ENCODE data around the gene RPAP2. TPM values are rescaled to one million over a fixed set of nuclear protein-coding genes. Genes with fewer than 3 reads are reported as not detected.
"Not testable (repeated sequence)": the region's sequence is repeated elsewhere in the genome, so short reads cannot be mapped to it uniquely, and the experiment has no call there.

Gene RPAP2
- total RNA-seq, 1 donor from 2014 or later: 20.3 TPM

DNA sequence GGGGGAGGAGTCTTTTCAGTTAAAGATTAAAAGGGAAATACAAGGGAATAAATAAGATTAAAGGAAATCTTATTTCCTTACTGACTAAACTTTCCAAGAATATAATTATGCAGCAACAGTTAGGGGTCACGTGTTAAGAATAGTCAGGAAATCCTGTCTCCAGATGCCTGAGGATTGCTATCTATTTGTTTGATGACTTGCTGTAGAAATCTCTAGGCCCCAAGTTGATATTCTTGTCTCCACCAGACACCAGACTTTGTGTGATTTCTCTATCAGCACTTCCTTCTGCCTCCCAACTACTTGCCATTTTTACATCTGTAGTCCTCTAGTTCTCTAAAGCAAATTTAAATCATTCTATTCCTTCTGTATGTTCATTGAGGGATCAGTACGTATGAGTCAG, 77.5 kb downstream of the RPAP2 start:
- ATAC-seq: no peak

- not testable (repeated sequence) for ATAC-seq
Observed at GRCh38 chr1:92377991-92378390, 79.1 kb downstream of the RPAP2 start.

DNA sequence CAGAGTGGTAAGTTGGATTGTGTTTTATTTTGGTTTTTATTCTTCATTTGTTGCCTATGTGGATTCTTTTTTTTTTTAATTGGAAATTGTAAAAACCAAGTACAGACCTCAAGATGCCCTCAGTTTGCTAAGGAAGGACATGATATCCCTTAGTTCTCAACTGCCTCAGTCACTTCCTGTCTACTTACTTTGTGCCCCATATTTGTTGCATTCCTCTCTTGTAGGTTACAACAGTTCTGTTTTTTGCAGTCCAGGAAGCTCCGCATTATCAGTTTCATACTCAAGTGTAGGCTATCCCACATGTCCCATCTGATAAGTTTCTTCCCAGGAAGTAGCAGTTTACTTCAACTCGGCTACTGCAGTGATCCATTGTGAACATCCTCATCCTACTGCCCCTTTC, 82.0 kb downstream of the RPAP2 start:
- no peak for ATAC-seq

DNA sequence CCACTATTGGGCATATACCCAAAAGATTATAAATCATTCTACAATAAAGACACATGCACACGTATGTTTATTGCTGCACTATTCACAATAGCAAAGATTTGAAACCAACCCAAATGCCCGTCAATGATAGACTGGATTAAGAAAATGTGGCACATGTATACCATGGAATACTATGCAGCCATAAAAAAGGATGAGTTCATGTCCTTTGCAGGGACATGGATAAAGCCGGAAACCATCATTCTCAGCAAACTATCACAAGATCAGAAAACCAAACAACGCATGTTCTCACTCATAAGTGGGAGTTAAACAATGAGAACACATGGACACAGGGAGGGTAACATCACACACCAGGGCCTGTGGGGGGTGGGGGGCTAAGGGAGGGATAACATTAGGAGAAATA, 95.1 kb downstream of the RPAP2 start:
- ATAC-seq: not testable (repeated sequence)

DNA sequence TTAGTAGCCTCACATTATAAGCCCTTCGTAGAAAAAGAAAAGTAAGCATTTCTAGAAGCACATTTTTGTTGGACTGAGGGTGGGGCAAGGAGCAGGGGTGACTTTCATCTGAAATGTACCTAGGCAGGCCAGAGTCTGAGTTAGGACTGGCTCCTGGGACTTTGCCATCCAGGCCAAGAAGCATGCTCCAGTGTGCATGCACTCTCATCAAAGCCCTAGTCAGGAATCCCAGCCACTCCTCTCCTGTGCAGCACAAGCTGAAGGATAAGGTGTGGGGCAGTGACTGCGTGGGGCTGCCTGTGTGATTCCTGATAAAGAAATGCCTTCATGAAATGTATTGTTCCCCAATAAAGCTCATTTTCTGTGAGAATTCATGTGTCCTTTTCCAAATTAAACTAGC, 99.7 kb downstream of the RPAP2 start:
- ATAC-seq: no peak

DNA sequence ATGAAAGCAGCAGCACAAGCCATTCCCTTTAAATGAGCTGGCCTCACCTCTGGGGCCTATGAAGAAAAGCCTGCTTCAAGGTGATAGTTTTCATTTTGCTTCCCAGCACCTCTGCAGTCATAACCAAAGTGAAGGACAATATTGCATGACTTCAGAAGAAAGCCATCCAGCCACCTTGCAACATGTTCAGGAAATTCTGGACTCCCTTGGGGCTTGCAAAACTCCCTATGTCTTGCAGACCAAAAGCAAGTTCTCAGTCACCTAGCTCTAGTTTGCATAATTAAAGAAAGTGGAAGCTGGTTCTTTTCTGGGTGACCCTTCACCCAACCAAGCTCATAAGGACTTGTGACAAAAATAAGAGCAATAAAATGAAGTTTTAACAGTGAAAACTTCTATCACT, 100.2 kb downstream of the RPAP2 start:
- peak; percentile 29 for ATAC-seq

- no peak for ATAC-seq
Observed at GRCh38 chr1:92404661-92405060, 105.8 kb downstream of the RPAP2 start.

DNA sequence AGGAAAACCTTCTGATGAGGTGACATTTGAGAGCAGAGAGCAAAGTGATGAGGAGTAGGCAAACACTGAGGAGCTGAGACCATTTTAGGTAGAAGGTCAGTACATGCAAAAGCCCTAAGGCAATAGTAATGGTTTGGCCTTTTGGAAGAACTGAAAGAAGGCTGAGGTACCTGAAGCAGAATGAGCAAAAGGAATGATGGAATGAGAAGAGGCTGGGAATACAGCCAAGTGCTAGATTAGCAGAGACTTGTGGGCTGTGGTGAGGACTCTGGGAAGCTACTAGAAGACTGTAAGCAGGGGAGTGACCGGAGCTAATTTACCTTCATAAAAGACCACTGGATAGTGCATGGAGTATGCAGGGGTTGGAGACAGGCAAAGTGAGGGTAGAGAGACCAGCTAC, 110.0 kb downstream of the RPAP2 start:
- ATAC-seq: no peak

DNA sequence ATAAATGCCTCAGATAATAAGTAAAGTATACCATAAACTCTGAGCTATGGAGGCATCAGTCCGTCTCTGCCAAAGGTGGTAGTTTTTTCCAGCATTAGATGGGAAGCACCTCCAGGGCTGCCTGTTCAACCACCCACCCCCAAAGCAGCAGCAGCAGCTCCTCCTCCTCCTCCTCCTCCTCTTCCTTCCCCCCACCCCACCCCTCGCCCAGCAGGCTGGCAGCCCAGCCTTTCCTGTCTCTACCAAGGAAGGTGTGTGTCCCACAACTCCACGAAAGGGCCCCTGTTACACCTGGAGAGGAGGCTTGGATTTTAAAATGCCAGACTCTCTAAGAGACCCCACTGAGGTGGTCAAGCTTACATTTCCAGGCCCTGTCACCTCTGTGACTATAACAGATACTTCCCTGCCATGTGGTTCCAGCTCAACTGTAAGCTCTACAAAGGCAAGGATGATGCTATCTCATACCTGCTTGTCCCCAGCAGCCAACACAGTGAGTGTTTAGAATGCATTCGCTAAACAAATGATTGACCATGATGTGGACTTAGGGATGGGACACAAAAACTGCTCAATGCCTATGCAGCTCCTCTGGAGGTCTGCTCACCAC, 111.2 kb downstream of the RPAP2 start:
- ATAC-seq: no peak

DNA sequence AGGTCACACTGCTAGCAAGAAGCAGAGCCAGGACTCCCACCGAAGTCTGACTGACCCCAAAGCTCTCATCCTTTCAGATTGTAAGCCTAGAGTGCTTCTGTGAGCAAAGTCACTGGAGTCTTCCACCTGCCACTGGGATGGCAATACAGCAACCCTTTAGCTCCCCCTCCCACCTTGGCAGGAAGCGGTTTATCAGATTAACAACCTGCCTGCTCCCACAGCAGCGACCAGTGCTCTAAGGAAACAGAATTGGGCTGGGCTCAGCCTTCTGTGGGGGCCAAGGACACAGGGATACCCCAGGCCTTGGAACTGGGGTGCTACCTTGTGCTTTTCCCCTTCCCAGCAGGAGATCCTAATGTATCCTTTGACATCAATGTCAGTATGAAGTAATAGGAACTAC, 111.8 kb downstream of the RPAP2 start:
- no peak for ATAC-seq

DNA sequence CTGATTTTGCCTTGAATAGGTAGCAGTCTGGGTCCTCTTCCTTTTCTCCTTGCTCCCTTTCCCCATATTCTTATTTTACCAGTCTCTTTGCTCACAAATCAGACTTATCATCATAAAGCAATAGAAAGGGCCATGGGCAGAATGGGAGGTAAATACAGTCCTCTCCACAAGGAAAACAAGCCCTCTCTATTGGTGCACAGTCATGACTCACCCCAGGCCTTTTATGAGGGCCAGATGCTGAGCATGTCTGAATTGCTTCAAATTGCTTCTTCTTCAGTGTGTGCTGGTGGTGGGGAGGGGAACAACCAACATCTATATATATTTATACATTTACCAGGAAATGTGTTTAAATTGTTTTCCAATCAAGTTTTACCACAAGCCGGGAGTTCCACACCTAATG, 112.7 kb downstream of the RPAP2 start:
- ATAC-seq: peak; percentile 45

DNA sequence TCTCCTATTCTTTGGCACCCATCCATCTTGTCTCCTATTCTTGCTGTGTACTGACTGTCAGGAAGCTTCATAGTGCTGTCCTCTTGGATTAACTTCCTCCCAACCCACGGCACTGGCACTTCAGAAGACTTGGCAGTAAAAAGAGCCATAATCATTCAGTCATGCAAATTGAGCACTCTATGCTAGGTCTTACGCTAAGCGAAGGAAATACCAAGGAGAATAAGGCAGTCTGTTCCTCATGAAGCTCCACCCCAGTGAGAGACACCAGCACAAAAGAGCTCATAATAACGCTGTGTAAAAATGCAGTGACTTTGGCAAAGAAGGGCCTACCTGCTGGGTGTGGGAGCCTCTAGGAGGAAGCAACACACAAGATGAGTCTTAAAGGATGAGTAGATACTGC, 120.8 kb downstream of the RPAP2 start:
- ATAC-seq: no peak

DNA sequence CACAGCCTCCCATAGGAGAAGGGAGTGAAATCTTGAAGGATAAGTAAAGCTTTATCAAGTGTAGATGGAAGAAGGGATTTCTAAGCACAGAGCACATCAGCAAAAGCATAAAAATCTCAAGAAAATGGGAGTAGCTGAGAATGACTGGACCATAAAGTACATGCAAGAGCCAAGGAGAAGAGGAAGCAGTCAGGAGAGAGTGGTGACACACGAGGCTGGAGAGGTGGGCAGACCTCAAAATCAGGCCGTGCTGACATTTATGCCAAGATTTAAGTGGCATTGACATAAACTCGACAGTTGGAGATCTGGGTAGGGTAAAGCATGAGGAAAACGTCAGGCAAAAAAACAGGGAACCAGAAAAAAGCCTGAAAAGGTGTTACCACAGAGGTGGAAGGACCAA, 125.5 kb downstream of the RPAP2 start:
- no peak for ATAC-seq

- ATAC-seq: no peak
Observed at GRCh38 chr1:92425617-92426016, 126.8 kb downstream of the RPAP2 start.

- ATAC-seq: no peak
Observed at GRCh38 chr1:92430030-92430429, 131.2 kb downstream of the RPAP2 start.

DNA sequence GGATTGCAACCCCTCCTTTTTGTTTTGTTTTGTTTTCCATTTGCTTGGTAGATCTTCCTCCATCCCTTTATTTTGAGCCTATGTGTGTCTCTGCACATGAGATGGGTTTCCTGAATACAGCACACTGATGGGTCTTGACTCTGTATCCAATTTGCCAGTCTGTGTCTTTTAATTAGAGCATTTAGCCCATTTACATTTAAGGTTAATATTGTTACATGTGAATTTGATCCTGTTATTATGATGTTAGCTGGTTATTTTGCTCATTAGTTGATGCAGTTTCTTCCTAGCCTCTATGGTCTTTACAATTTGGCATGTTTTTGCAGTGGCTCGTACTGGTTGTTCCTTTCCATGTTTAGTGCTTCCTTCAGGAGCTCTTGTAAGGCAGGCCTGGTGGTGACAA, 135.7 kb downstream of the RPAP2 start:
- not testable (repeated sequence) for ATAC-seq

GRCh38 chr1:92439291-92439690, 140.4 kb downstream of the RPAP2 start:
- no peak for ATAC-seq

DNA sequence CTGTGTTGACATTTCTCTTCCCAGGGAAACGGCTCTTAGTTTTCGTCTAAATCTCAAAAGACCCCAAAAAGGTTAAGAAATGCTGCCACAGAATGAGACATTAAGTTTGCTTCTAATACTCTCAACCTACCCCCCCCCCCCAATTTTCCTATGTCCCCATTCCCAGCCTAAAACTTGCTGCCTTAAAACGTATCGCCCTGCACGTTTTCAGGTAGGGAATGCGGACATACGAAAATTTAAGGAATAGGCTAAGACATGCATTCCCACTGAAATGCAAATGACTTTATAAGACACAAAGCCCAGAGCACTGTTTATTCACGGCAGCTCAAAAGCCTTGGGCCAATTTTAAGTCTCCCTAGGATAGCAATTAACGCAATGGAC, 142.4 kb downstream of the RPAP2 start:
- no peak for ATAC-seq

GRCh38 chr1:92441697-92442342, 143.0 kb downstream of the RPAP2 start:
- ATAC-seq: peak; percentile 96

- ATAC-seq: no peak
Observed at GRCh38 chr1:92442351-92442750, 143.5 kb downstream of the RPAP2 start.

GRCh38 chr1:92443893-92444292, 145.0 kb downstream of the RPAP2 start:
- no peak for ATAC-seq

DNA sequence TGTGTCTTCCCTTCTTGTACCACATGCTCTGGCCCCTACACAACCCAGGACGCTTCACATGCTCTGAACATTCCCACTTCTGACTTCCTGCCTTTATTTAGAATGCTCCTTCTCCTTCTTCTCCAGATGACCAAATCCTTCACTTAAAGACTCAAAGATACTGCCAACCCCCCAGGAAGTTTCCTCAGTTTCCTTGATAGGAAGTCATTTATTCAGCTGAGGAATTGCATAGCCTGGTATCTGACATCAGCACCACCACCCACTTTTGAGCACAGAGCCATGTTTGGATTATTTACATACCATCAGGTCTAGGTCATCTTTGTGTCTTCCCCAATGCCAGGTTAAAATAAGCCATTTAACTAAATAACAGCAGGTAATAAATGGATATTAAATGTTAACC, 145.5 kb downstream of the RPAP2 start:
- ATAC-seq: no peak

GRCh38 chr1:92445865-92446264, 147.0 kb downstream of the RPAP2 start:
- ATAC-seq: no peak

- ATAC-seq: no peak
Observed at GRCh38 chr1:92446546-92446945, 147.7 kb downstream of the RPAP2 start.

All from esophagus mucosa (tissue), 1 donor.